HepG2 (cell line): ENCODE measurements around the gene MARK2. TPM values are rescaled to one million over a fixed set of nuclear protein-coding genes. Genes with fewer than 3 reads are reported as not detected.

ENCODE experiments used
- CBX5 ChIP-seq: sonication (generic); formaldehyde crosslinking; IDR thresholded peaks from 2 replicates; pipeline ENCODE4 v1.4.0; 2020; ENCODE audit warnings: missing genetic modification reagents, borderline replicate concordance
- GABPA ChIP-seq, 2 experiments: IDR thresholded peaks; 2 replicates each; pipeline ENCODE4 v1.6.1; 2011 to 2016; ENCODE audit warnings: low read depth in 2 of 2, low read length in 1 of 2, missing biosample characterization in 1 of 2, missing genetic modification characterization in 1 of 2
- GMEB1 ChIP-seq: sonication (generic); formaldehyde crosslinking; IDR thresholded peaks from 2 replicates; pipeline ENCODE4 v1.5.1; 2020; ENCODE audit warnings: missing genetic modification reagents, mild to moderate bottlenecking, borderline replicate concordance
- MEIS2 ChIP-seq: sonication (generic); formaldehyde crosslinking; IDR thresholded peaks from 2 replicates; pipeline ENCODE4 v1.9.0; 2021; ENCODE audit warnings: mild to moderate bottlenecking, missing genetic modification reagents
- MIER2 ChIP-seq: IDR thresholded peaks from 2 replicates; pipeline ENCODE4 v1.6.1; 2016; ENCODE audit warnings: missing biosample characterization, missing genetic modification reagents
- MIXL1 ChIP-seq: IDR thresholded peaks from 2 replicates; pipeline ENCODE4 v1.6.1; 2016
- NFKBIZ ChIP-seq: IDR thresholded peaks from 2 replicates; pipeline ENCODE4 v1.6.1; 2018; ENCODE audit warnings: missing genetic modification reagents, missing compliant biosample characterization
- NR2F2 ChIP-seq: IDR thresholded peaks from 2 replicates; pipeline ENCODE4 v1.6.1; 2012; ENCODE audit warnings: low read depth, inconsistent platforms, borderline replicate concordance
- RXRB ChIP-seq: IDR thresholded peaks from 2 replicates; pipeline ENCODE4 v1.6.1; 2016; ENCODE audit warnings: borderline replicate concordance, missing genetic modification reagents, missing compliant biosample characterization
- SOX5 ChIP-seq: IDR thresholded peaks from 2 replicates; pipeline ENCODE4 v1.6.1; 2016; ENCODE audit warnings: borderline replicate concordance
- XRCC5 ChIP-seq: fragments of 200-400 bp; formaldehyde crosslinking; optimal IDR thresholded peaks from 2 replicates; pipeline ENCODE3; 2017; ENCODE audit warnings: mild to moderate bottlenecking, low read length
- ZC3H4 ChIP-seq: sonication (generic); formaldehyde crosslinking; IDR thresholded peaks from 2 replicates; pipeline ENCODE4 v1.4.0; 2020; ENCODE audit warnings: missing genetic modification reagents, borderline replicate concordance
- ZNF275 ChIP-seq: sonication (generic); formaldehyde crosslinking; IDR thresholded peaks from 2 replicates; pipeline ENCODE4 v1.8.0; 2022; ENCODE audit warnings: missing genetic modification reagents, mild to moderate bottlenecking, inconsistent platforms, borderline replicate concordance
- ZNF367 ChIP-seq: sonication (generic); formaldehyde crosslinking; IDR thresholded peaks from 2 replicates; pipeline ENCODE4 v1.4.0; 2020; ENCODE audit warnings: missing genetic modification reagents, borderline replicate concordance
- ZNF564 ChIP-seq: sonication (generic); formaldehyde crosslinking; IDR thresholded peaks from 2 replicates; pipeline ENCODE4 v1.8.1; 2023; ENCODE audit warnings: mild to moderate bottlenecking, missing genetic modification reagents
- ZNF598 ChIP-seq: sonication (generic); formaldehyde crosslinking; IDR thresholded peaks from 2 replicates; pipeline ENCODE4 v1.5.1; 2020; ENCODE audit warnings: mild to moderate bottlenecking, missing genetic modification reagents, borderline replicate concordance
- ZNF768 ChIP-seq: sonication (generic); formaldehyde crosslinking; IDR thresholded peaks from 2 replicates; pipeline ENCODE4 v1.4.0; 2020; ENCODE audit warnings: missing genetic modification reagents
- polyA plus RNA-seq, 8 experiments: library from polyadenylated mRNA; depleted of rRNA in 3 of 8; stranded (reverse) in 7 of 8; unstranded in 1 of 8; fragments of >200 nt; fragmentation: Illumina TruSeq in 4 of 8; extraction: Trizol in 4 of 8; gene quantifications; 2 replicates each; pipeline versions ENCODE4 v1.2.1 to v1.2.3, GENCODE V29; 2011 to 2016; ENCODE audit warnings: low read depth in 4 of 8, missing spikeins in 1 of 8, mixed read lengths in 1 of 8; ENCODE audit not compliant: insufficient read depth in 1 of 8
- total RNA-seq, 5 experiments: library from RNA; depleted of rRNA; stranded (reverse); fragments of >200 nt; fragmentation: Illumina TruSeq; extraction: Trizol; gene quantifications; 2 replicates each; pipeline ENCODE4 v1.2.3, GENCODE V29; 2016; ENCODE audit warnings: low read depth in 1 of 5
- TF ChIP-seq, protein P1 (sequence below): sonication (generic); formaldehyde crosslinking; conservative IDR thresholded peaks from 2 replicates; pipeline ENCODE4 v1.4.0; 2020; ENCODE audit warnings: mild to moderate bottlenecking, missing genetic modification reagents, moderate library complexity
- TF ChIP-seq, protein P2 (sequence below): sonication (generic); formaldehyde crosslinking; IDR thresholded peaks from 2 replicates; pipeline ENCODE4 v1.4.0; 2020; ENCODE audit warnings: missing genetic modification reagents, mild to moderate bottlenecking, borderline replicate concordance
- TF ChIP-seq, protein P3 (sequence below): IDR thresholded peaks from 2 replicates; pipeline ENCODE4 v1.6.1; 2016; ENCODE audit warnings: low read depth, control low read depth
- TF ChIP-seq, protein P4 (sequence below): sonication (generic); formaldehyde crosslinking; IDR thresholded peaks from 2 replicates; pipeline ENCODE4 v1.4.0; 2020; ENCODE audit warnings: missing genetic modification reagents

The MARK2 gene
- total and polyA plus RNA-seq, 2 of the 13 experiments (the other 11 are each of a cell fraction or from before 2014, with no cell fraction given) = 13.5 to 13.9 TPM

DNA sequence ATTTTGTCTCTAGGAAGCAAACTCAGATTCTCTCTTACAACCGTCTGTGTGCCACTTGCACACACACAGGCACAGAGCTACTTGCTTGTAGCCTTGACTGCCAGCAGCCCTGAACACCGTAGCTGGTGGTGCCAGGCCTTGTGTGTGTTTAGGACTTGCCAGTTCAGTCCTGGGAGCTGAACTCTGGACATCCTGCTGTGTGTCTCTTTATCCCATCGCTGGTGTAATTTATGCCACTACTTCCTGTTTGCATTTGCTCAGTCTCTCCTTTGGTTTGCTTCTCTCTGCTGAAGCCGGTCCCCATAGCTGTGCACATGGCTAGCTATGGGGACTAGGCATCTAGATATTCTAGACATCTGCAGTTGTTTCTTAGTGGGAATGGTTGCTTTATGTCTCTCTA, 24.0 kb downstream of the MARK2 start (continued):
- TF ChIP-seq, protein P1, sequence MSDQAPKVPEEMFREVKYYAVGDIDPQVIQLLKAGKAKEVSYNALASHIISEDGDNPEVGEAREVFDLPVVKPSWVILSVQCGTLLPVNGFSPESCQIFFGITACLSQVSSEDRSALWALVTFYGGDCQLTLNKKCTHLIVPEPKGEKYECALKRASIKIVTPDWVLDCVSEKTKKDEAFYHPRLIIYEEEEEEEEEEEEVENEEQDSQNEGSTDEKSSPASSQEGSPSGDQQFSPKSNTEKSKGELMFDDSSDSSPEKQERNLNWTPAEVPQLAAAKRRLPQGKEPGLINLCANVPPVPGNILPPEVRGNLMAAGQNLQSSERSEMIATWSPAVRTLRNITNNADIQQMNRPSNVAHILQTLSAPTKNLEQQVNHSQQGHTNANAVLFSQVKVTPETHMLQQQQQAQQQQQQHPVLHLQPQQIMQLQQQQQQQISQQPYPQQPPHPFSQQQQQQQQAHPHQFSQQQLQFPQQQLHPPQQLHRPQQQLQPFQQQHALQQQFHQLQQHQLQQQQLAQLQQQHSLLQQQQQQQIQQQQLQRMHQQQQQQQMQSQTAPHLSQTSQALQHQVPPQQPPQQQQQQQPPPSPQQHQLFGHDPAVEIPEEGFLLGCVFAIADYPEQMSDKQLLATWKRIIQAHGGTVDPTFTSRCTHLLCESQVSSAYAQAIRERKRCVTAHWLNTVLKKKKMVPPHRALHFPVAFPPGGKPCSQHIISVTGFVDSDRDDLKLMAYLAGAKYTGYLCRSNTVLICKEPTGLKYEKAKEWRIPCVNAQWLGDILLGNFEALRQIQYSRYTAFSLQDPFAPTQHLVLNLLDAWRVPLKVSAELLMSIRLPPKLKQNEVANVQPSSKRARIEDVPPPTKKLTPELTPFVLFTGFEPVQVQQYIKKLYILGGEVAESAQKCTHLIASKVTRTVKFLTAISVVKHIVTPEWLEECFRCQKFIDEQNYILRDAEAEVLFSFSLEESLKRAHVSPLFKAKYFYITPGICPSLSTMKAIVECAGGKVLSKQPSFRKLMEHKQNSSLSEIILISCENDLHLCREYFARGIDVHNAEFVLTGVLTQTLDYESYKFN (CRISPR knock-in tag) = peak; percentile 60
- TF ChIP-seq SOX5 (CRISPR knock-in tag) (peak; percentile 46; the same call in 1 of the 2 replicates), MIXL1 (CRISPR knock-in tag) (peak; percentile 89), MIER2 (CRISPR knock-in tag) (no peak), CBX5 (peak; percentile 66; the same call in 1 of the 2 replicates), ZC3H4 (CRISPR knock-in tag) (no peak), MEIS2 (0 out of 2 replicates have a peak, but pooled peaks have one; percentile 56), GMEB1 (CRISPR knock-in tag) (no peak), ZNF367 (CRISPR knock-in tag) (no peak), NR2F2 (no peak), ZNF275 (CRISPR knock-in tag) (no peak), ZNF564 (no peak), RXRB (peak; percentile 33; the same call in 1 of the 2 replicates), NFKBIZ (no peak), XRCC5 (peak; percentile 37), ZNF768 (CRISPR knock-in tag) (peak; percentile 41; the same call in 1 of the 2 replicates), ZNF598 (CRISPR knock-in tag) (no peak), GABPA (IDR thresholded peaks at IDR 0.05; ENCODE audit: low read depth, low read length) (no peak), GABPA (CRISPR knock-in tag; IDR thresholded peaks at IDR 0.05; ENCODE audit: low read depth) (peak; percentile 74)
- TF ChIP-seq, protein P2, sequence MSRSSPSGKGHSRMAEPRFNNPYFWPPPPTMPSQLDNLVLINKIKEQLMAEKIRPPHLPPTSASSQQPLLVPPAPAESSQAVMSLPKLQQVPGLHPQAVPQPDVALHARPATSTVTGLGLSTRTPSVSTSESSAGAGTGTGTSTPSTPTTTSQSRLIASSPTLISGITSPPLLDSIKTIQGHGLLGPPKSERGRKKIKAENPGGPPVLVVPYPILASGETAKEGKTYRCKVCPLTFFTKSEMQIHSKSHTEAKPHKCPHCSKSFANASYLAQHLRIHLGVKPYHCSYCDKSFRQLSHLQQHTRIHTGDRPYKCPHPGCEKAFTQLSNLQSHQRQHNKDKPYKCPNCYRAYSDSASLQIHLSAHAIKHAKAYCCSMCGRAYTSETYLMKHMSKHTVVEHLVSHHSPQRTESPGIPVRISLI (CRISPR knock-in tag) = no peak
- TF ChIP-seq, protein P3, sequence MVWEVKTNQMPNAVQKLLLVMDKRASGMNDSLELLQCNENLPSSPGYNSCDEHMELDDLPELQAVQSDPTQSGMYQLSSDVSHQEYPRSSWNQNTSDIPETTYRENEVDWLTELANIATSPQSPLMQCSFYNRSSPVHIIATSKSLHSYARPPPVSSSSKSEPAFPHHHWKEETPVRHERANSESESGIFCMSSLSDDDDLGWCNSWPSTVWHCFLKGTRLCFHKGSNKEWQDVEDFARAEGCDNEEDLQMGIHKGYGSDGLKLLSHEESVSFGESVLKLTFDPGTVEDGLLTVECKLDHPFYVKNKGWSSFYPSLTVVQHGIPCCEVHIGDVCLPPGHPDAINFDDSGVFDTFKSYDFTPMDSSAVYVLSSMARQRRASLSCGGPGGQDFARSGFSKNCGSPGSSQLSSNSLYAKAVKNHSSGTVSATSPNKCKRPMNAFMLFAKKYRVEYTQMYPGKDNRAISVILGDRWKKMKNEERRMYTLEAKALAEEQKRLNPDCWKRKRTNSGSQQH (CRISPR knock-in tag) = no peak
- TF ChIP-seq, protein P4, sequence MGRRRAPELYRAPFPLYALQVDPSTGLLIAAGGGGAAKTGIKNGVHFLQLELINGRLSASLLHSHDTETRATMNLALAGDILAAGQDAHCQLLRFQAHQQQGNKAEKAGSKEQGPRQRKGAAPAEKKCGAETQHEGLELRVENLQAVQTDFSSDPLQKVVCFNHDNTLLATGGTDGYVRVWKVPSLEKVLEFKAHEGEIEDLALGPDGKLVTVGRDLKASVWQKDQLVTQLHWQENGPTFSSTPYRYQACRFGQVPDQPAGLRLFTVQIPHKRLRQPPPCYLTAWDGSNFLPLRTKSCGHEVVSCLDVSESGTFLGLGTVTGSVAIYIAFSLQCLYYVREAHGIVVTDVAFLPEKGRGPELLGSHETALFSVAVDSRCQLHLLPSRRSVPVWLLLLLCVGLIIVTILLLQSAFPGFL (CRISPR knock-in tag) = no peak
